ENCODE results near the gene RPE.

RPE gene

DNA sequence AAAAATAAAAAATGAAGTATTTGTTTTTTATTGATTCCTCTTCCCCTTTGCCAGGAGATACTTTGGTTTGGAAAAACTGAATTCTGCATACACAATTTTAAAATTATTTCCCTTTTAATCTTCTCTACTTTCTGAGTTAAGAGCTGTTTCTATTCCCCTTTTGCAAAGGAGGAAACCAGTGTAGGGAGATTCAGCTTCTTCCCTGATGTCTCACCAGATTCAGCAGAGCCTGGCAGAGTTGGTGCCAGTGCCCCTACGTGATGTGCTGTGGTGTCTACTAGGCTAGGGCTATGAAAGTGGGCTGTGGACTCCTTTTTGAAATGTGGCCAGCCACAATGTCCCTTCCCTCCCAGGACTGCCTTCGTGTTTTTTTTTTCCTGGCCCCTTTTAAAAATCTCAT is 2.4 kb downstream of the RPE start:
- DNase-seq (ENCODE audit: low read depth), result peak; percentile 5
- H3K9me3 ChIP-seq (ENCODE audit: control insufficient read depth, low read length), result no peaks in the 10 kb centered on the region
- no peaks in the 10 kb centered on the region for H3K27me3 ChIP-seq (replicated peaks; ENCODE audit: control insufficient read depth, insufficient read depth, low read length)
- no peak overlapping the region for H3K9ac ChIP-seq (ENCODE audit: low read length)
- H3K36me3 ChIP-seq (ENCODE audit: control insufficient read depth, insufficient read depth, low read length, severe bottlenecking), result peaks cover 7% of the 10 kb centered on the region
- peaks cover 56% of the 10 kb centered on the region for H3K4me1 ChIP-seq (ENCODE audit: control insufficient read depth, insufficient read depth, low read length)
- H3K4me3 ChIP-seq (ENCODE audit: low read length), result peak overlapping the region; percentile 99

GRCh38 chr2:210007895-210008294 is 5.5 kb downstream of the RPE start:
- no peaks in the 10 kb centered on the region for H3K27me3 ChIP-seq (replicated peaks; ENCODE audit: control insufficient read depth, insufficient read depth, low read length)
- H3K36me3 ChIP-seq (ENCODE audit: control insufficient read depth, insufficient read depth, low read length, severe bottlenecking), result peaks cover 27% of the 10 kb centered on the region
- no peak overlapping the region for H3K9ac ChIP-seq (ENCODE audit: low read length)
- peaks cover 52% of the 10 kb centered on the region for H3K4me1 ChIP-seq (ENCODE audit: control insufficient read depth, insufficient read depth, low read length)
- no peak overlapping the region for H3K4me3 ChIP-seq (ENCODE audit: low read length)
- DNase-seq (ENCODE audit: low read depth), result no peak
- H3K9me3 ChIP-seq (ENCODE audit: control insufficient read depth, low read length), result no peaks in the 10 kb centered on the region

- Histone ChIP-seq H3K4me1 (ENCODE audit: control insufficient read depth, insufficient read depth, low read length) (peaks cover 43% of the 10 kb centered on the region), H3K27me3 (replicated peaks; ENCODE audit: control insufficient read depth, insufficient read depth, low read length) (no peaks in the 10 kb centered on the region), H3K4me3 (ENCODE audit: low read length) (no peak overlapping the region), H3K36me3 (ENCODE audit: control insufficient read depth, insufficient read depth, low read length, severe bottlenecking) (peaks cover 34% of the 10 kb centered on the region), H3K9me3 (ENCODE audit: control insufficient read depth, low read length) (no peaks in the 10 kb centered on the region), H3K9ac (ENCODE audit: low read length) (no peak overlapping the region)
- DNase-seq (ENCODE audit: low read depth), result no peak
Observed at GRCh38 chr2:210009126-210009525, 6.7 kb downstream of the RPE start.

DNA sequence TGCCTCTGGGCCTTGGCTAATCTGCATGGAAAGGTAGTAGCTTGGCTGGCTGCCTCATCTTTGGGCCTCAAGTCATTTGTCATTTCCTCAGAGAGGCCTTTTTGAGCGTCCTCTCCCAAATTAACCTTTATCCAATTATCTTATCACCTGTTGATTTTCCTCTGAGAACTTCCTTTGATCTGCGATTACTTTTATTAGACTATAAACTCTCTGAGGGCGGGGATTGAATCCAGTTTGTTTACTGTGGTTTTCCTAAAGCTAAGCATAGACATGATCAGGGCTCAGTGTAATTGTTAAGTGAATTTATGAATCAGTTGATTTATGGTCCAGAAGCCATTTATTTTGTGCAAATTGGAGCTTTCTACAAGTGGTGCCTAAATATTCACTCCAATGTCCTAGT is 7.5 kb downstream of the RPE start:
- H3K36me3 ChIP-seq (ENCODE audit: control insufficient read depth, insufficient read depth, low read length, severe bottlenecking), result peaks cover 37% of the 10 kb centered on the region
- no peaks in the 10 kb centered on the region for H3K9me3 ChIP-seq (ENCODE audit: control insufficient read depth, low read length)

DNA sequence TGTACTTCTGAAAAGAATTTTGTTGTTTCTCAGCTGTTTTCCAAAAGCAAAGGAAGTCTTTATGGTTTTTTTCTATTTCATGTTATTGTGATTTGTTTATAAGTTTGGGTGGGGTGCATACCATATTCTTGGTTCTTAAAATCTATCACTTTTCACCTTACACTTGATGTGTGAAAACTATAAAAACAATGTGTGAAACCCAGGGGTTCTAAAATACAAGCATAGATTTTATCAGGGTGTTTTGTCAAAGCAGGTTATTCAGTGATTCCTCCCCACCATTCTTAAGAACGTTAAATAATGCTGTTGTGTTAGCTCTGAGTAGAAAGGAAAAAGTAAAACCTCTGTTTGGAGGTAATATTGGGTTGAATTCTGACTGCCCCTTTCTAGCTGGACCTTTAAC is 17.7 kb downstream of the RPE start:
- peaks cover 99% of the 10 kb centered on the region for H3K36me3 ChIP-seq (ENCODE audit: control insufficient read depth, insufficient read depth, low read length, severe bottlenecking)
- H3K27me3 ChIP-seq (replicated peaks; ENCODE audit: control insufficient read depth, insufficient read depth, low read length), result no peaks in the 10 kb centered on the region
- H3K9ac ChIP-seq (ENCODE audit: low read length), result no peak overlapping the region

More for the DNA sequence above, 7.5 kb downstream of the RPE start:
- H3K9ac ChIP-seq (ENCODE audit: low read length), result no peak overlapping the region
- DNase-seq (ENCODE audit: low read depth), result no peak
- no peak overlapping the region for H3K4me3 ChIP-seq (ENCODE audit: low read length)
- H3K27me3 ChIP-seq (replicated peaks; ENCODE audit: control insufficient read depth, insufficient read depth, low read length), result no peaks in the 10 kb centered on the region
- peaks cover 36% of the 10 kb centered on the region for H3K4me1 ChIP-seq (ENCODE audit: control insufficient read depth, insufficient read depth, low read length)

DNA sequence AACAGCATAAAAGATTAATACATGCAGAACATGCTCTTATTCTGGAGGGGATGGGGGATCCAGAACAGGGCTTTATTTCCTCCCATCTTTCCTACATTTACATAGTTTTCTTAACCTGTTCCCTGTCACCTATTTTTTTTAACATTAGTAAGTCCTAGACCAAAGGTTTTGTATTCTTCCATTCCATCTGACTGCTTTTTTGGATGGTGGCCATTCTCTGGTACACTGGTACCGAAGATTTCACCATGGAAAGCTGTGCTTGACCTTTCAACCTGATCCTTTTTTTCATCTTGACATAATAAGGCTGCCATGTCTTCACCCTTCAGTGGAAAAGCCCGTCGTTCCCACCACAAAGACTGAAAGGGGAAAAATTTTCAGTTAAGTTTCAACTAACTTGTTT is 20.4 kb downstream of the RPE start:
- Histone ChIP-seq H3K9me3 (ENCODE audit: control insufficient read depth, low read length) (no peaks in the 10 kb centered on the region), H3K36me3 (ENCODE audit: control insufficient read depth, insufficient read depth, low read length, severe bottlenecking) (peaks cover 92% of the 10 kb centered on the region), H3K4me1 (ENCODE audit: control insufficient read depth, insufficient read depth, low read length) (no peaks in the 10 kb centered on the region), H3K9ac (ENCODE audit: low read length) (no peak overlapping the region), H3K27me3 (replicated peaks; ENCODE audit: control insufficient read depth, insufficient read depth, low read length) (no peaks in the 10 kb centered on the region), H3K4me3 (ENCODE audit: low read length) (no peak overlapping the region)
- DNase-seq (ENCODE audit: low read depth), result no peak

More for the DNA sequence above, 17.7 kb downstream of the RPE start:
- Histone ChIP-seq H3K9me3 (ENCODE audit: control insufficient read depth, low read length) (no peaks in the 10 kb centered on the region), H3K4me3 (ENCODE audit: low read length) (no peak overlapping the region), H3K4me1 (ENCODE audit: control insufficient read depth, insufficient read depth, low read length) (no peaks in the 10 kb centered on the region)
- no peak for DNase-seq (ENCODE audit: low read depth)

DNA sequence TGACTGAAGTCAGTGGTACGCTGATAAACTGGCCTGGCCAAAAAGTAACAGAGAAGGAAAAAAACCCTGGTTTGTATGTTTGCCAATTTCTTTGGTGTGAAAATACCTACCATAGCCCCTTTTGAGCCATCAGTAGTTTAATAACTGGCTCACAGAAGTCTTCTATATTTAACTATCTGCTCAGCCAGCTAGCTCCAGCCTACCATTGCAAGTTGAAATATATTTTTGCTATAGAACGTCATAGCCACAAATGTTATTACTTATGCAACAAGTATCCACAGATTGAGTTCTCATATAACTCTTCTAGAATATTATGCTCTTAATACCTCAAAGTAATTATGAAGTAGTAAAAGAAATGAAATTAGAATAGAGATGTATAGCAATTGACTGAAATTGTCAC is 25.2 kb downstream of the RPE start:
- Histone ChIP-seq H3K9ac (ENCODE audit: low read length) (no peak overlapping the region), H3K4me1 (ENCODE audit: control insufficient read depth, insufficient read depth, low read length) (no peaks in the 10 kb centered on the region), H3K36me3 (ENCODE audit: control insufficient read depth, insufficient read depth, low read length, severe bottlenecking) (peaks cover 57% of the 10 kb centered on the region), H3K9me3 (ENCODE audit: control insufficient read depth, low read length) (no peaks in the 10 kb centered on the region), H3K4me3 (ENCODE audit: low read length) (no peak overlapping the region), H3K27me3 (replicated peaks; ENCODE audit: control insufficient read depth, insufficient read depth, low read length) (no peaks in the 10 kb centered on the region)
- DNase-seq (ENCODE audit: low read depth), result no peak

- no peak for DNase-seq (ENCODE audit: low read depth)
- no peaks in the 10 kb centered on the region for H3K4me1 ChIP-seq (ENCODE audit: control insufficient read depth, insufficient read depth, low read length)
- no peak overlapping the region for H3K9ac ChIP-seq (ENCODE audit: low read length)
- H3K36me3 ChIP-seq (ENCODE audit: control insufficient read depth, insufficient read depth, low read length, severe bottlenecking), result peaks cover 52% of the 10 kb centered on the region
- no peak overlapping the region for H3K4me3 ChIP-seq (ENCODE audit: low read length)
- no peaks in the 10 kb centered on the region for H3K27me3 ChIP-seq (replicated peaks; ENCODE audit: control insufficient read depth, insufficient read depth, low read length)
- no peaks in the 10 kb centered on the region for H3K9me3 ChIP-seq (ENCODE audit: control insufficient read depth, low read length)
Observed at GRCh38 chr2:210028178-210028577, 25.7 kb downstream of the RPE start.

- Histone ChIP-seq H3K4me1 (ENCODE audit: control insufficient read depth, insufficient read depth, low read length) (no peaks in the 10 kb centered on the region), H3K9me3 (ENCODE audit: control insufficient read depth, low read length) (no peaks in the 10 kb centered on the region), H3K9ac (ENCODE audit: low read length) (no peak overlapping the region), H3K36me3 (ENCODE audit: control insufficient read depth, insufficient read depth, low read length, severe bottlenecking) (peaks cover 9% of the 10 kb centered on the region), H3K4me3 (ENCODE audit: low read length) (no peak overlapping the region), H3K27me3 (replicated peaks; ENCODE audit: control insufficient read depth, insufficient read depth, low read length) (no peaks in the 10 kb centered on the region)
- no peak for DNase-seq (ENCODE audit: low read depth)
Observed at GRCh38 chr2:210034087-210034683, 31.7 kb downstream of the RPE start.

GRCh38 chr2:210035679-210036078 is 33.2 kb downstream of the RPE start:
- H3K4me1 ChIP-seq (ENCODE audit: control insufficient read depth, insufficient read depth, low read length), result no peaks in the 10 kb centered on the region
- H3K27me3 ChIP-seq (replicated peaks; ENCODE audit: control insufficient read depth, insufficient read depth, low read length), result no peaks in the 10 kb centered on the region
- DNase-seq (ENCODE audit: low read depth), result no peak
- H3K9me3 ChIP-seq (ENCODE audit: control insufficient read depth, low read length), result no peaks in the 10 kb centered on the region
- H3K9ac ChIP-seq (ENCODE audit: low read length), result no peak overlapping the region
- peaks cover 14% of the 10 kb centered on the region for H3K36me3 ChIP-seq (ENCODE audit: control insufficient read depth, insufficient read depth, low read length, severe bottlenecking)
- no peak overlapping the region for H3K4me3 ChIP-seq (ENCODE audit: low read length)

DNA sequence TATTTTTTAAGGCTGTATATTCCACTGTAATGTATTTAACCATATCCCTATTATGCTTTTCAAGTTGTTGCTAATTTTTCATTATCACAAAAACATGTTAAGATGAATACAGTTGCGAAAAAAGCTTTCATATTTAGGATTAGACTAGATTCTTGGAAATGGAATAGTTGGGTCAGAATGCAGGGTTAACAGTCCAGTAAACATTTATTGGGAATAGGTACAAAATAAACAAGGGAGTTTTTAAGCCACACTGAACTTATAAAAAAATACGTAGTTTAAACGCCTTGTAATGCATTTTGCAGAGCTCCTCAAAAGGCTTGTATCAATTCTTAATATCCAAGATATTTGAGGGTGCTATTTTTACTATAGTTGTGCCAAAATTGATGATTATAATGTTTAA is 35.6 kb downstream of the RPE start:
- Histone ChIP-seq H3K4me3 (ENCODE audit: low read length) (no peak overlapping the region), H3K27me3 (replicated peaks; ENCODE audit: control insufficient read depth, insufficient read depth, low read length) (no peaks in the 10 kb centered on the region), H3K36me3 (ENCODE audit: control insufficient read depth, insufficient read depth, low read length, severe bottlenecking) (peaks cover 23% of the 10 kb centered on the region), H3K9me3 (ENCODE audit: control insufficient read depth, low read length) (no peaks in the 10 kb centered on the region), H3K4me1 (ENCODE audit: control insufficient read depth, insufficient read depth, low read length) (no peaks in the 10 kb centered on the region), H3K9ac (ENCODE audit: low read length) (no peak overlapping the region)
- no peak for DNase-seq (ENCODE audit: low read depth)

GRCh38 chr2:210046851-210047500 is 44.5 kb downstream of the RPE start:
- Histone ChIP-seq H3K36me3 (ENCODE audit: control insufficient read depth, insufficient read depth, low read length, severe bottlenecking) (peaks cover 12% of the 10 kb centered on the region), H3K9ac (ENCODE audit: low read length) (no peak overlapping the region), H3K4me1 (ENCODE audit: control insufficient read depth, insufficient read depth, low read length) (no peaks in the 10 kb centered on the region), H3K9me3 (ENCODE audit: control insufficient read depth, low read length) (no peaks in the 10 kb centered on the region), H3K4me3 (ENCODE audit: low read length) (no peak overlapping the region), H3K27me3 (replicated peaks; ENCODE audit: control insufficient read depth, insufficient read depth, low read length) (no peaks in the 10 kb centered on the region)
- no peak for DNase-seq (ENCODE audit: low read depth)
